H9 (cell line): ENCODE data around the gene DUOXA2. TPM values are rescaled to one million over a fixed set of nuclear protein-coding genes. Genes with fewer than 3 reads are reported as not detected.

ENCODE experiments used
- DNase-seq: peaks from one replicate; pipeline ENCODE4 v3.0.0-alpha.2; 2017
- H2AFZ ChIP-seq: one replicate; pipeline ENCODE4 v1.6.1; 2013; ENCODE audit warnings: mild to moderate bottlenecking, low read length, control low read depth, moderate library complexity
- H2AK5ac ChIP-seq: 2 replicates; pipeline ENCODE4 v1.6.1; 2013; ENCODE audit warnings: low read length, control low read depth, mixed read lengths; ENCODE audit not compliant: insufficient read length
- H2BK120ac ChIP-seq: one replicate; pipeline ENCODE4 v1.6.1; 2013; ENCODE audit warnings: low read depth, mild to moderate bottlenecking, low read length, control low read depth, inconsistent platforms; ENCODE audit not compliant: poor library complexity, severe bottlenecking
- H2BK12ac ChIP-seq: 2 replicates; pipeline ENCODE4 v1.6.1; 2013; ENCODE audit warnings: low read length, control low read depth, mixed read lengths, low read depth; ENCODE audit not compliant: insufficient read length
- H2BK15ac ChIP-seq: 2 replicates; pipeline ENCODE4 v1.6.1; 2013; ENCODE audit warnings: low read depth, low read length, control low read depth
- H2BK20ac ChIP-seq: one replicate; pipeline ENCODE4 v1.6.1; 2013; ENCODE audit warnings: low read depth, mild to moderate bottlenecking, low read length, control low read depth, inconsistent platforms; ENCODE audit not compliant: poor library complexity, severe bottlenecking
- H2BK5ac ChIP-seq: 2 replicates; pipeline ENCODE4 v1.6.1; 2013; ENCODE audit warnings: low read length, control low read depth, mixed read lengths; ENCODE audit not compliant: insufficient read length
- H3K14ac ChIP-seq: 2 replicates; pipeline ENCODE4 v1.6.1; 2013; ENCODE audit warnings: low read length, control low read depth; ENCODE audit not compliant: insufficient read depth
- H3K18ac ChIP-seq: 2 replicates; pipeline ENCODE4 v1.6.1; 2013; ENCODE audit warnings: low read depth, mild to moderate bottlenecking, mixed read lengths, low read length, control low read depth; ENCODE audit not compliant: insufficient read length
- H3K23ac ChIP-seq: 2 replicates; pipeline ENCODE4 v1.6.1; 2013; ENCODE audit warnings: low read length, control low read depth, mixed read lengths, low read depth; ENCODE audit not compliant: insufficient read length
- H3K23me2 ChIP-seq: 2 replicates; pipeline ENCODE4 v1.6.1; 2013; ENCODE audit warnings: low read depth, mild to moderate bottlenecking, mixed read lengths, low read length, control low read depth; ENCODE audit not compliant: insufficient read length, poor library complexity, severe bottlenecking
- H3K27ac ChIP-seq: 2 replicates; pipeline ENCODE4 v1.5.1; 2013; ENCODE audit warnings: low read length, control low read depth, mixed read lengths, low read depth; ENCODE audit not compliant: insufficient read length
- H3K27me3 ChIP-seq: 2 replicates; pipeline ENCODE4 v1.6.1; 2013; ENCODE audit warnings: low read length, control low read depth, inconsistent platforms; ENCODE audit not compliant: insufficient read depth
- H3K4ac ChIP-seq: 2 replicates; pipeline ENCODE4 v1.6.1; 2013; ENCODE audit warnings: low read depth, mild to moderate bottlenecking, control low read depth, inconsistent platforms, low read length, moderate library complexity
- H3K4me1 ChIP-seq: 2 replicates; pipeline ENCODE4 v1.6.1; 2013; ENCODE audit warnings: low read length, control low read depth, inconsistent platforms; ENCODE audit not compliant: insufficient read depth
- H3K4me2 ChIP-seq: 2 replicates; pipeline ENCODE4 v1.6.1; 2013; ENCODE audit warnings: low read length, control low read depth, mixed read lengths; ENCODE audit not compliant: insufficient read length, insufficient read depth
- H3K56ac ChIP-seq: 2 replicates; pipeline ENCODE4 v1.6.1; 2013; ENCODE audit warnings: low read depth, mild to moderate bottlenecking, mixed read lengths, low read length, control low read depth; ENCODE audit not compliant: insufficient read length
- H3K79me1 ChIP-seq: 2 replicates; pipeline ENCODE4 v1.6.1; 2013; ENCODE audit warnings: low read depth, mild to moderate bottlenecking, moderate library complexity, low read length, control low read depth, inconsistent platforms; ENCODE audit not compliant: insufficient read depth, poor library complexity, severe bottlenecking
- H3K79me2 ChIP-seq: 2 replicates; pipeline ENCODE4 v1.6.1; 2013; ENCODE audit warnings: low read length, control low read depth, inconsistent platforms; ENCODE audit not compliant: insufficient read depth
- H3K9ac ChIP-seq: 2 replicates; pipeline ENCODE4 v1.6.1; 2013; ENCODE audit warnings: low read length, control low read depth, mixed read lengths; ENCODE audit not compliant: insufficient read length; ENCODE audit errors: extremely low read depth
- H3K9me3 ChIP-seq: one replicate; pipeline ENCODE4 v1.6.1; 2013; ENCODE audit warnings: low read depth, low read length, inconsistent platforms; ENCODE audit not compliant: control insufficient read depth
- H3T11ph ChIP-seq: one replicate; pipeline ENCODE4 v1.6.1; 2013; ENCODE audit warnings: mild to moderate bottlenecking, low read length, control low read depth, inconsistent platforms
- H4K20me1 ChIP-seq: one replicate; pipeline ENCODE4 v1.6.1; 2013; ENCODE audit not compliant: control insufficient read depth, insufficient read length, insufficient read depth
- H4K5ac ChIP-seq: 2 replicates; pipeline ENCODE4 v1.6.1; 2013; ENCODE audit warnings: low read depth, mild to moderate bottlenecking, mixed read lengths, low read length, control low read depth; ENCODE audit not compliant: insufficient read length
- H4K8ac ChIP-seq: replicated peaks from 2 replicates; pipeline ENCODE4 v1.6.1; 2013; ENCODE audit warnings: low read length, control low read depth, mixed read lengths, low read depth; ENCODE audit not compliant: insufficient read length
- H4K91ac ChIP-seq: 2 replicates; pipeline ENCODE4 v1.6.1; 2013; ENCODE audit warnings: low read depth, mild to moderate bottlenecking, moderate library complexity, mixed read lengths, low read length, control low read depth; ENCODE audit not compliant: insufficient read length
- H3K27ac Mint-ChIP-seq, 3 experiments: 2 replicates in 2 of 3; 3 replicates in 1 of 3; pipeline ENCODE4 v1.8.0; 2020 to 2021; ENCODE audit warnings: mixed read lengths in 3 of 3, mild to moderate bottlenecking in 1 of 3, moderate library complexity in 1 of 3
- H3K27me3 Mint-ChIP-seq: 2 replicates; pipeline ENCODE4 v1.8.0; 2021; ENCODE audit warnings: low read depth, mild to moderate bottlenecking, moderate library complexity, mixed read lengths
- H3K36me3 Mint-ChIP-seq, 3 experiments: 2 replicates in 2 of 3; 3 replicates in 1 of 3; pipeline ENCODE4 v1.8.0; 2020 to 2021; ENCODE audit warnings: low read depth in 3 of 3, mixed read lengths in 3 of 3; ENCODE audit not compliant: insufficient read depth in 1 of 3
- H3K4me1 Mint-ChIP-seq, 2 experiments: 2 replicates each; pipeline ENCODE4 v1.8.0; 2020; ENCODE audit warnings: mixed read lengths in 2 of 2
- H3K4me3 Mint-ChIP-seq, 2 experiments: 2 replicates in 1 of 2; 3 replicates in 1 of 2; pipeline ENCODE4 v1.8.0; 2020 to 2021; ENCODE audit warnings: mild to moderate bottlenecking in 2 of 2, mixed read lengths in 2 of 2, moderate library complexity in 1 of 2
- H3K9me3 Mint-ChIP-seq, 2 experiments: 2 replicates in 1 of 2; 3 replicates in 1 of 2; pipeline ENCODE4 v1.8.0; 2020; ENCODE audit warnings: mild to moderate bottlenecking in 2 of 2, mixed read lengths in 2 of 2, moderate library complexity in 1 of 2
- CTCF ChIP-seq: fragments of 200-600 bp; sonication (generic); conservative IDR thresholded peaks from 3 replicates; pipeline ENCODE4 v1.8.0; 2021; ENCODE audit warnings: antibody characterized with exemption, mild to moderate bottlenecking
- WGBS: extraction: QIAGEN DNeasy Blood & Tissue Kit; methylation state at CpG from one replicate; pipeline ENCODE4 v1.1.7; 2013; ENCODE audit warnings: missing lambda C conversion rate, low lambda C conversion rate, mixed read lengths; ENCODE audit not compliant: insufficient read length; ENCODE audit errors: extremely low coverage; 5-methylcytosine and 5-hydroxymethylcytosine counted together
- total RNA-seq: library from RNA; stranded (reverse); gene quantifications from 2 replicates; pipeline ENCODE4 v1.2.1, GENCODE V29; 2021

DUOXA2 gene
- total RNA-seq, 1 experiment from 2014 or later, result not detected

GRCh38 chr15:45095661-45096060 is 18.5 kb upstream of the DUOXA2 start:
- H3K27me3 Mint-ChIP-seq, result peaks cover 27% of the 10 kb centered on the region
- no peak overlapping the region for H3K9ac ChIP-seq
- WGBS, result no CpG with 5 or more reads among the region's 11 CpGs

More at GRCh38 chr15:45095661-45096060, 18.5 kb upstream of the DUOXA2 start:
- Histone ChIP-seq H2AK5ac (no peak overlapping the region), H4K8ac (no peak overlapping the region), H3K79me1 (no peaks in the 10 kb centered on the region), H4K5ac (no peak overlapping the region), H2AFZ (no peak overlapping the region), H3K23me2 (no peaks in the 10 kb centered on the region), H2BK20ac (no peak overlapping the region), H3K9me3 (no peaks in the 10 kb centered on the region), H2BK5ac (no peak overlapping the region), H3K27ac (no peak overlapping the region), H4K20me1 (no peaks in the 10 kb centered on the region), H4K91ac (no peak overlapping the region), H3K27me3 (no peaks in the 10 kb centered on the region), H3K4me1 (no peaks in the 10 kb centered on the region), H3K79me2 (no peaks in the 10 kb centered on the region), H3K4ac (no peak overlapping the region), H3K18ac (no peak overlapping the region), H3K4me2 (no peak overlapping the region), H2BK12ac (no peak overlapping the region), H3K56ac (no peak overlapping the region), H3K23ac (no peak overlapping the region), H3T11ph (no peak overlapping the region), H2BK15ac (no peak overlapping the region), H3K14ac (no peak overlapping the region), H2BK120ac (no peak overlapping the region)
- Mint-ChIP-seq H3K4me3 (no peak overlapping the region), H3K36me3 (no peaks in the 10 kb centered on the region; a peak in 1 of 7 replicates), H3K27ac (no peak overlapping the region), H3K9me3 (no peaks in the 10 kb centered on the region; a peak in 1 of 5 replicates), H3K4me1 (peaks cover 8 to 9% of the 10 kb centered on the region in 2 experiments)
- TF ChIP-seq CTCF, result no peak
- DNase-seq, result no peak
